Mesendoderm (in vitro differentiated cells): Measurements from ENCODE around the gene ANO9. TPM values are rescaled to one million over a fixed set of nuclear protein-coding genes. Genes with fewer than 3 reads are reported as not detected.

Experiments
- DNase-seq: peaks from one replicate; pipeline ENCODE4 v3.0.0; 2013
- H2AK5ac ChIP-seq: 2 replicates; pipeline ENCODE4 v1.6.1; 2013; ENCODE audit warnings: low read length, inconsistent platforms
- H2BK120ac ChIP-seq: 2 replicates; pipeline ENCODE4 v1.6.1; 2013; ENCODE audit warnings: low read depth, mild to moderate bottlenecking, low read length, moderate library complexity, mixed read lengths
- H2BK15ac ChIP-seq: replicated peaks from 2 replicates; pipeline ENCODE4 v1.6.1; 2013; ENCODE audit warnings: low read depth, mild to moderate bottlenecking, moderate library complexity
- H2BK5ac ChIP-seq: 2 replicates; pipeline ENCODE4 v1.6.1; 2013; ENCODE audit warnings: low read length, inconsistent platforms
- H3K18ac ChIP-seq: 2 replicates; pipeline ENCODE4 v1.6.1; 2013; ENCODE audit warnings: mild to moderate bottlenecking, low read length, mixed read lengths
- H3K23ac ChIP-seq: one replicate; pipeline ENCODE4 v1.6.1; 2013; ENCODE audit warnings: low read length
- H3K27ac ChIP-seq: 2 replicates; pipeline ENCODE4 v1.5.1; 2013; ENCODE audit warnings: low read depth, mild to moderate bottlenecking, inconsistent platforms, low read length, moderate library complexity
- H3K27me3 ChIP-seq: 2 replicates; pipeline ENCODE4 v1.6.1; 2013; ENCODE audit warnings: low read length, control low read depth, mild to moderate bottlenecking, inconsistent platforms; ENCODE audit not compliant: insufficient read depth, poor library complexity
- H3K36me3 ChIP-seq: 2 replicates; pipeline ENCODE4 v1.6.1; 2013; ENCODE audit warnings: low read length, inconsistent platforms; ENCODE audit not compliant: control insufficient read depth, insufficient read depth
- H3K4ac ChIP-seq: one replicate; pipeline ENCODE4 v1.6.1; 2013; ENCODE audit warnings: low read depth, mild to moderate bottlenecking, low read length, moderate library complexity
- H3K4me1 ChIP-seq: 2 replicates; pipeline ENCODE4 v1.6.1; 2013; ENCODE audit warnings: low read depth, low read length, inconsistent platforms; ENCODE audit not compliant: control insufficient read depth
- H3K4me2 ChIP-seq: 2 replicates; pipeline ENCODE4 v1.6.1; 2013; ENCODE audit warnings: low read length
- H3K4me3 ChIP-seq: 2 replicates; pipeline ENCODE4 v1.5.1; 2013; ENCODE audit warnings: mild to moderate bottlenecking, low read length
- H3K56ac ChIP-seq: one replicate; pipeline ENCODE4 v1.6.1; 2013; ENCODE audit warnings: low read length
- H3K79me1 ChIP-seq: 2 replicates; pipeline ENCODE4 v1.6.1; 2013; ENCODE audit warnings: low read length, inconsistent platforms
- H3K79me2 ChIP-seq: 2 replicates; pipeline ENCODE4 v1.6.1; 2013; ENCODE audit warnings: mild to moderate bottlenecking, low read length; ENCODE audit not compliant: control insufficient read depth, insufficient read depth
- H3K9ac ChIP-seq: 2 replicates; pipeline ENCODE4 v1.6.1; 2013; ENCODE audit warnings: low read length, inconsistent platforms
- H4K5ac ChIP-seq: one replicate; pipeline ENCODE4 v1.6.1; 2013; ENCODE audit warnings: low read length
- H4K8ac ChIP-seq: one replicate; pipeline ENCODE4 v1.6.1; 2013; ENCODE audit warnings: low read depth, mild to moderate bottlenecking, control low read depth, low read length, moderate library complexity
- WGBS: extraction: QIAGEN DNeasy Blood & Tissue Kit; methylation state at CpG from one replicate; pipeline ENCODE4 v1.1.7; 2013; ENCODE audit warnings: low lambda C conversion rate, missing lambda C conversion rate; ENCODE audit not compliant: insufficient coverage; ENCODE audit errors: extremely low coverage; 5-methylcytosine and 5-hydroxymethylcytosine counted together
- small RNA-seq: library from polyadenylated mRNA; stranded (forward); fragments of <200 nt; extraction: miRNeasy Mini kit (QIAGEN cat#:217004); gene quantifications from one replicate; pipeline ENCODE3, GENCODE V24; 2013; ENCODE audit not compliant: insufficient read depth

Gene ANO9

GRCh38 chr11:367956-368413, 73.8 kb downstream of the ANO9 start:
- no CpG with 5 or more reads among the region's 7 CpGs for WGBS
- H3K56ac ChIP-seq = peak overlapping the region; percentile 62
- H3K27ac ChIP-seq = no peak overlapping the region

More at GRCh38 chr11:367956-368413, 73.8 kb downstream of the ANO9 start:
- Histone ChIP-seq H3K4me3 (no peak overlapping the region), H3K79me2 (no peaks in the 10 kb centered on the region), H3K36me3 (no peaks in the 10 kb centered on the region), H3K9ac (no peak overlapping the region), H3K23ac (peak overlapping the region; percentile 15), H3K4ac (no peak overlapping the region), H2BK120ac (no peak overlapping the region), H4K8ac (no peak overlapping the region), H4K5ac (no peak overlapping the region), H3K4me2 (no peak overlapping the region), H3K18ac (no peak overlapping the region), H2BK15ac (no peak overlapping the region), H3K4me1 (peaks cover 5% of the 10 kb centered on the region), H2AK5ac (no peak overlapping the region), H3K79me1 (no peaks in the 10 kb centered on the region), H3K27me3 (no peaks in the 10 kb centered on the region), H2BK5ac (no peak overlapping the region)
- DNase-seq = peak; percentile 65

Small RNA genes lying within 50 kb of the gene (small RNA-seq; reads per million reads assigned to genes)
- not detected for gene RN7SL838P
